Endothelial cell of umbilical vein (primary cell): ENCODE results near the gene ROCK2. TPM values are rescaled to one million over a fixed set of nuclear protein-coding genes. Genes with fewer than 3 reads are reported as not detected.

ENCODE experiments used
- BruUV-seq: library from RNA; stranded (reverse); fragments of 400-500 nt; replicated peaks from 2 replicates; lab custom pipeline; 2021; lab: Mats Ljungman, UMichigan
- CTCF ChIA-PET: fragments of 300-600, 350-600 bp; sonication (Branson Sonifier 250); formaldehyde crosslinking; loops from one replicate; lab custom pipeline; 2021; ENCODE audit warnings: antibody characterized with exemption, inconsistent platforms; lab: Charles Lee
- POLR2A ChIA-PET: fragments of 300-600, 350-600 bp; sonication (Branson Sonifier 250); formaldehyde crosslinking; loops from one replicate; lab custom pipeline; 2021; ENCODE audit warnings: antibody characterized with exemption, inconsistent platforms; lab: Charles Lee
- DNase-seq: peaks from one replicate; pipeline ENCODE4 v3.0.0-alpha.2; 2011; ENCODE audit warnings: low read depth, low spot score
- FAIRE-seq: peaks from 2 replicates; lab custom pipeline; 2011; peaks lifted over from hg19 to GRCh38; lab: Jason Lieb, UNC
- H2AFZ ChIP-seq: 2 replicates; pipeline ENCODE4 v1.6.0; 2012; ENCODE audit warnings: low read depth, low read length, control low read depth, inconsistent platforms
- H3K27ac ChIP-seq: 2 replicates; pipeline ENCODE4 v1.5.1; 2011; ENCODE audit warnings: low read depth, mild to moderate bottlenecking, control low read depth, low read length, moderate library complexity; ENCODE audit not compliant: insufficient read depth
- H3K27me3 ChIP-seq, 2 experiments: 2 replicates each; pipeline versions ENCODE4 v1.6.0 to v1.6.1; 2011; ENCODE audit warnings: low read length in 2 of 2, mixed read lengths in 1 of 2; ENCODE audit not compliant: control insufficient read depth in 2 of 2, insufficient read depth in 2 of 2
- H3K36me3 ChIP-seq, 2 experiments: 2 replicates in 1 of 2; 3 replicates in 1 of 2; pipeline ENCODE4 v1.5.1; 2011; ENCODE audit warnings: low read length in 2 of 2, mild to moderate bottlenecking in 1 of 2, moderate library complexity in 1 of 2; ENCODE audit not compliant: control insufficient read depth in 2 of 2, insufficient read depth in 2 of 2; ENCODE audit errors: extremely low read depth in 1 of 2
- H3K4me1 ChIP-seq: 3 replicates; pipeline ENCODE4 v1.5.1; 2011; ENCODE audit warnings: mild to moderate bottlenecking, low read length; ENCODE audit not compliant: control insufficient read depth, insufficient read depth; ENCODE audit errors: extremely low read depth
- H3K4me2 ChIP-seq: 2 replicates; pipeline ENCODE4 v1.6.1; 2011; ENCODE audit warnings: low read length, control low read depth, mixed read lengths; ENCODE audit not compliant: insufficient read depth
- H3K4me3 ChIP-seq, 3 experiments: fragments of 200-600 bp in 1 of 3; sonication (generic), shearing (Covaris generic) in 1 of 3; replicated peaks in 1 of 3; 2 replicates each; pipeline ENCODE4 v1.5.1; 2011 to 2016; ENCODE audit warnings: control low read depth in 3 of 3, low read length in 3 of 3, mild to moderate bottlenecking in 2 of 3, inconsistent platforms in 1 of 3, low read depth in 1 of 3, moderate library complexity in 1 of 3; ENCODE audit not compliant: insufficient read depth in 1 of 3
- H3K79me2 ChIP-seq: 2 replicates; pipeline ENCODE4 v1.6.0; 2012; ENCODE audit warnings: low read length, inconsistent platforms; ENCODE audit not compliant: control insufficient read depth, insufficient read depth
- H3K9ac ChIP-seq: replicated peaks from 2 replicates; pipeline ENCODE3; 2011; ENCODE audit warnings: low read length, control low read depth; ENCODE audit not compliant: insufficient read depth; ENCODE audit errors: extremely low read depth
- H3K9me1 ChIP-seq: replicated peaks from 3 replicates; pipeline ENCODE4 v1.6.0; 2011; ENCODE audit warnings: mild to moderate bottlenecking, low read length; ENCODE audit not compliant: control insufficient read depth, insufficient read depth; ENCODE audit errors: extremely low read depth
- H3K9me3 ChIP-seq: replicated peaks from 2 replicates; pipeline ENCODE4 v1.5.1; 2012; ENCODE audit warnings: low read length, inconsistent platforms; ENCODE audit not compliant: control insufficient read depth, insufficient read depth
- H4K20me1 ChIP-seq: replicated peaks from 2 replicates; pipeline ENCODE3; 2011; ENCODE audit warnings: mild to moderate bottlenecking, low read length; ENCODE audit not compliant: control insufficient read depth, insufficient read depth; ENCODE audit errors: extremely low read depth
- EZH2 ChIP-seq: IDR thresholded peaks from 2 replicates; pipeline ENCODE4 v1.6.1; 2012; ENCODE audit warnings: borderline replicate concordance, low read depth, mild to moderate bottlenecking, moderate library complexity, low read length, inconsistent platforms; ENCODE audit not compliant: severe bottlenecking
- FOS ChIP-seq: IDR thresholded peaks from 2 replicates; pipeline ENCODE4 v1.6.1; 2011; ENCODE audit warnings: mild to moderate bottlenecking, low read length, moderate library complexity, borderline replicate concordance; ENCODE audit not compliant: insufficient read depth
- GATA2 ChIP-seq: IDR thresholded peaks from 2 replicates; pipeline ENCODE4 v1.7.0; 2011; ENCODE audit warnings: low read depth, mild to moderate bottlenecking, moderate library complexity, mixed read lengths, low read length; ENCODE audit not compliant: insufficient read length, insufficient read depth
- JUN ChIP-seq: IDR thresholded peaks from 2 replicates; pipeline ENCODE4 v1.6.1; 2011; ENCODE audit warnings: borderline replicate concordance, low read depth; ENCODE audit not compliant: insufficient read length, insufficient read depth
- MYC ChIP-seq: IDR thresholded peaks from one replicate; pipeline ENCODE4 v1.6.1; 2011; ENCODE audit warnings: mild to moderate bottlenecking, low read depth, low read length
- POLR2A ChIP-seq: IDR thresholded peaks from 2 replicates; pipeline ENCODE4 v1.6.1; 2012; ENCODE audit warnings: low read depth, mild to moderate bottlenecking, control low read depth, low read length
- POLR2AphosphoS5 ChIP-seq: IDR thresholded peaks from 2 replicates; pipeline ENCODE4 v1.6.1; 2012; ENCODE audit warnings: low read depth, mild to moderate bottlenecking, control low read depth, low read length, moderate library complexity; ENCODE audit not compliant: insufficient read depth
- dilution Hi-C: fragments of 300-500 bp; cut with MboI; formaldehyde crosslinking; loops from one replicate; pipeline ENCODE4 v1.15.0; 2019; ENCODE audit warnings: low sequenced_read_pairs; ENCODE audit not compliant: extremely low pct_ligation_motif_present
- intact Hi-C: fragments of 100-400 bp; cut with micrococcal nuclease; formaldehyde crosslinking; loops from one replicate; pipeline ENCODE4 v1.10.0; 2022
- polyA plus RNA-seq, 4 experiments: library from polyadenylated mRNA; depleted of rRNA in 3 of 4; stranded (reverse) in 3 of 4; unstranded in 1 of 4; fragments of >200 nt; gene quantifications; 2 replicates each; pipeline versions ENCODE4 v1.2.1 to v1.2.3, GENCODE V29; 2011 to 2012; ENCODE audit warnings: missing spikeins in 1 of 4
- total RNA-seq: library from RNA; stranded (reverse); gene quantifications from 2 replicates; pipeline ENCODE4 v1.2.3, GENCODE V29; 2021
- TF ChIP-seq, protein P1 (sequence below), 2 donors: IDR thresholded peaks; 1 replicate in 1 of 2; 2 replicates in 1 of 2; pipeline ENCODE4 v1.5.1; 2011; ENCODE audit warnings: low read length in 2 of 2, mild to moderate bottlenecking in 2 of 2, moderate library complexity in 2 of 2, control low read depth in 1 of 2, inconsistent platforms in 1 of 2, low read depth in 1 of 2; ENCODE audit not compliant: insufficient read depth in 1 of 2; ENCODE audit errors: extremely low read depth in 1 of 2
- TF ChIP-seq, protein P2 (sequence below): IDR thresholded peaks from 2 replicates; pipeline ENCODE4 v1.6.1; 2011; ENCODE audit not compliant: insufficient read depth, insufficient read length

Gene ROCK2
- total and polyA plus RNA-seq, 2 donors (not counting 3 experiments of a cell fraction or from before 2014, with no cell fraction given), result 5.2 to 56.5 TPM

DNA sequence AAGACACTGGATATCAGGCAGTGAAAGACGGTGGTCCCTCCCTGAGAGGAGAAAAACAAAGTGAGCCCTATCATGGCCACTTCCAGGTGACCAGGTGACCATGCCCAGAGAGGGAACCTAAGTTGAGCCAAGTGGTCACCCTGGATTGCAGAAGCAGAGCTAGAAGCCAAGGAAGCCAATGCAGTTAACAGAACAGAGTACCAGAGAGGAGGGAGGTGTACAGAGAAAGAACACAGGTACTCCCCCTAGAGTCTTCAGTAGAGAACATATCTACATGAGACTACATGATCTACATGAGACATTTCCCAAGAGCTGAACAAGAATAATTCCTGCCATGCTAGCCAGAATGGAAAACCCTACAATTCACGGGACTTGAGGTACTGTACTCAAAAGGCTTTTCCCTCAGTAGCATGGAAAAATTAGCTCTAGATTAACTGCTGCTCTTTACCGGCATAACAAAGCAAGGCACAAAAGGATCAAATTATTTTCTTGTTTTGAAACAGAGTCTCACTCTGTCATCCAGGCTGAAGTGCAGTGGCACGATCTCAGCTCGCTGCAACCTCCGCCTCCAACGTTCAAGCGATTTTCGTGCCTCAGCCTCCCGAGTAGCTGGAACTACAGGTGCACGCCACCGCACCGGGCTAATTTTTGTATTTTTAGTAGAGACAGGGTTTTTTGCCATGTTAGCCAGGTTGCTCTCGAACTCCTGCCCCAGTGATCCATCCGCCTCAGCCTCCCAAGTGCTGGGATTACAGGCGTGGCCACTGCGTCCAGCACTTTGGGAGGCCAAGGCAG lies 23.5 kb downstream of the ROCK2 start:
- Histone ChIP-seq H3K4me2 (no peak overlapping the region), H4K20me1 (peaks cover 13% of the 10 kb centered on the region), H3K9me3 (no peaks in the 10 kb centered on the region), H2AFZ (no peak overlapping the region), H3K79me2 (peaks cover 75% of the 10 kb centered on the region), H3K27ac (no peak overlapping the region), H3K27me3 (no peaks in the 10 kb centered on the region), H3K4me1 (peaks cover 3% of the 10 kb centered on the region), H3K36me3 (no peaks in the 10 kb centered on the region), H3K9me1 (no peaks in the 10 kb centered on the region), H3K9ac (no peak overlapping the region), H3K4me3 (no peak overlapping the region)
- ChIA-PET POLR2A (no interaction called here), CTCF (interaction anchor here (1.0 to 2.3 kb wide), 6 partner anchors 14 to 489 kb away, joined by 3 to 15 read pairs (median 4); partner anchors contain the start of gene ROCK2)
- FAIRE-seq, result no peak
- intact Hi-C loops (no loop called here), dilution Hi-C loops (no loop called here)
- no peak for DNase-seq
- no TSS peak for BruUV-seq
- TF ChIP-seq, protein P1, sequence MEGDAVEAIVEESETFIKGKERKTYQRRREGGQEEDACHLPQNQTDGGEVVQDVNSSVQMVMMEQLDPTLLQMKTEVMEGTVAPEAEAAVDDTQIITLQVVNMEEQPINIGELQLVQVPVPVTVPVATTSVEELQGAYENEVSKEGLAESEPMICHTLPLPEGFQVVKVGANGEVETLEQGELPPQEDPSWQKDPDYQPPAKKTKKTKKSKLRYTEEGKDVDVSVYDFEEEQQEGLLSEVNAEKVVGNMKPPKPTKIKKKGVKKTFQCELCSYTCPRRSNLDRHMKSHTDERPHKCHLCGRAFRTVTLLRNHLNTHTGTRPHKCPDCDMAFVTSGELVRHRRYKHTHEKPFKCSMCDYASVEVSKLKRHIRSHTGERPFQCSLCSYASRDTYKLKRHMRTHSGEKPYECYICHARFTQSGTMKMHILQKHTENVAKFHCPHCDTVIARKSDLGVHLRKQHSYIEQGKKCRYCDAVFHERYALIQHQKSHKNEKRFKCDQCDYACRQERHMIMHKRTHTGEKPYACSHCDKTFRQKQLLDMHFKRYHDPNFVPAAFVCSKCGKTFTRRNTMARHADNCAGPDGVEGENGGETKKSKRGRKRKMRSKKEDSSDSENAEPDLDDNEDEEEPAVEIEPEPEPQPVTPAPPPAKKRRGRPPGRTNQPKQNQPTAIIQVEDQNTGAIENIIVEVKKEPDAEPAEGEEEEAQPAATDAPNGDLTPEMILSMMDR (IDR thresholded peaks at IDR 0.05; ENCODE audit: extremely low read depth in 1 of 2, insufficient read depth in 1 of 2, low read depth in 1 of 2, low read length in 2 of 2), result no peak
- no peak for TF ChIP-seq POLR2A
- no peak for TF ChIP-seq GATA2
- TF ChIP-seq, protein P2, sequence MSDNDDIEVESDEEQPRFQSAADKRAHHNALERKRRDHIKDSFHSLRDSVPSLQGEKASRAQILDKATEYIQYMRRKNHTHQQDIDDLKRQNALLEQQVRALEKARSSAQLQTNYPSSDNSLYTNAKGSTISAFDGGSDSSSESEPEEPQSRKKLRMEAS, result no peak
- TF ChIP-seq POLR2AphosphoS5, result no peak
- TF ChIP-seq JUN, result no peak
- no peak for TF ChIP-seq MYC
- TF ChIP-seq EZH2, result no peak
- TF ChIP-seq FOS, result no peak
